ENCODE measurements around the gene COX7B2. TPM values are rescaled to one million over a fixed set of nuclear protein-coding genes. Genes with fewer than 3 reads are reported as not detected.

Gene COX7B2
- total RNA-seq, 1 experiment from 2014 or later, result not detected

GRCh38 chr4:46781434-46782092 lies 127.5 kb downstream of the COX7B2 start:
- ChIA-PET POLR2A (no interaction called here), RAD21 (ENCODE audit: low non-redundant PET in 1 of 2, low total read pairs in 2 of 2, uncharacterized antibody in 2 of 2, unreplicated experiment in 2 of 2) (no interaction called here), CTCF (no interaction called here)
- H3K27ac ChIP-seq (ENCODE audit: low read depth, low read length), result no peak overlapping the region
- intact Hi-C loops (cut with micrococcal nuclease), result no loop called here
- ATAC-seq, result no peak
- peaks cover 4 to 29% of the 10 kb centered on the region in 2 experiments; a peak in 2 of 4 replicates for H3K9me3 ChIP-seq (ENCODE audit: control insufficient read depth in 1 of 2, insufficient read depth in 1 of 2, low read depth in 1 of 2, low read length in 2 of 2)
- H3K79me2 ChIP-seq (ENCODE audit: insufficient read depth, low read length), result no peaks in the 10 kb centered on the region
- H4K20me1 ChIP-seq (ENCODE audit: insufficient read depth), result no peaks in the 10 kb centered on the region
- no peaks in the 10 kb centered on the region for H3K9me2 ChIP-seq (ENCODE audit: insufficient read depth)
- H3K4me2 ChIP-seq (ENCODE audit: low read length), result no peak overlapping the region
- H3K4me3 ChIP-seq (replicated peaks in 1 of 2; ENCODE audit: low read depth in 1 of 2, low read length in 2 of 2), result no peak overlapping the region
- TF ChIP-seq EZH2 (IDR thresholded peaks at IDR 0.05), result no peak
- no peak for TF ChIP-seq YY1 (IDR thresholded peaks at IDR 0.05; ENCODE audit: extremely low read depth, insufficient replicate concordance, low read depth, low read length)
- no peak for TF ChIP-seq EZH2phosphoT487 (IDR thresholded peaks at IDR 0.05; ENCODE audit: borderline replicate concordance)
- no peak for TF ChIP-seq ELF1 (IDR thresholded peaks at IDR 0.05; ENCODE audit: borderline replicate concordance, low read depth)
- no peak for TF ChIP-seq ZNF274 (IDR thresholded peaks at IDR 0.05; ENCODE audit: low read depth, low read length)
- TF ChIP-seq SIN3A (IDR thresholded peaks at IDR 0.05; ENCODE audit: low read depth), result no peak
- no peak for TF ChIP-seq CTCF (IDR thresholded peaks at IDR 0.05 in 2 of 3, conservative IDR thresholded peaks at IDR 0.05 in 1 of 3; ENCODE audit: borderline replicate concordance in 1 of 3, insufficient read depth in 1 of 3, low read depth in 2 of 3, low read length in 2 of 3)
- TF ChIP-seq, protein P1, sequence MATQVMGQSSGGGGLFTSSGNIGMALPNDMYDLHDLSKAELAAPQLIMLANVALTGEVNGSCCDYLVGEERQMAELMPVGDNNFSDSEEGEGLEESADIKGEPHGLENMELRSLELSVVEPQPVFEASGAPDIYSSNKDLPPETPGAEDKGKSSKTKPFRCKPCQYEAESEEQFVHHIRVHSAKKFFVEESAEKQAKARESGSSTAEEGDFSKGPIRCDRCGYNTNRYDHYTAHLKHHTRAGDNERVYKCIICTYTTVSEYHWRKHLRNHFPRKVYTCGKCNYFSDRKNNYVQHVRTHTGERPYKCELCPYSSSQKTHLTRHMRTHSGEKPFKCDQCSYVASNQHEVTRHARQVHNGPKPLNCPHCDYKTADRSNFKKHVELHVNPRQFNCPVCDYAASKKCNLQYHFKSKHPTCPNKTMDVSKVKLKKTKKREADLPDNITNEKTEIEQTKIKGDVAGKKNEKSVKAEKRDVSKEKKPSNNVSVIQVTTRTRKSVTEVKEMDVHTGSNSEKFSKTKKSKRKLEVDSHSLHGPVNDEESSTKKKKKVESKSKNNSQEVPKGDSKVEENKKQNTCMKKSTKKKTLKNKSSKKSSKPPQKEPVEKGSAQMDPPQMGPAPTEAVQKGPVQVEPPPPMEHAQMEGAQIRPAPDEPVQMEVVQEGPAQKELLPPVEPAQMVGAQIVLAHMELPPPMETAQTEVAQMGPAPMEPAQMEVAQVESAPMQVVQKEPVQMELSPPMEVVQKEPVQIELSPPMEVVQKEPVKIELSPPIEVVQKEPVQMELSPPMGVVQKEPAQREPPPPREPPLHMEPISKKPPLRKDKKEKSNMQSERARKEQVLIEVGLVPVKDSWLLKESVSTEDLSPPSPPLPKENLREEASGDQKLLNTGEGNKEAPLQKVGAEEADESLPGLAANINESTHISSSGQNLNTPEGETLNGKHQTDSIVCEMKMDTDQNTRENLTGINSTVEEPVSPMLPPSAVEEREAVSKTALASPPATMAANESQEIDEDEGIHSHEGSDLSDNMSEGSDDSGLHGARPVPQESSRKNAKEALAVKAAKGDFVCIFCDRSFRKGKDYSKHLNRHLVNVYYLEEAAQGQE (IDR thresholded peaks at IDR 0.05; ENCODE audit: low read depth), result no peak
- no peak overlapping the region for H3K9ac ChIP-seq (ENCODE audit: low read length)
- no peaks in the 10 kb centered on the region for H3K4me1 ChIP-seq (ENCODE audit: control insufficient read depth in 1 of 2, insufficient read depth in 2 of 2, low read length in 2 of 2)
- DNase-seq (ENCODE audit: low read depth, low spot score), result no peak
- BruUV-seq (replicated peaks), result no TSS peak
- H2AFZ ChIP-seq (ENCODE audit: low read depth, low read length, poor library complexity, severe bottlenecking), result no peak overlapping the region
- no peaks in the 10 kb centered on the region for H3K27me3 ChIP-seq (ENCODE audit: insufficient read depth, low read length)
- H3K36me3 ChIP-seq (ENCODE audit: control insufficient read depth in 1 of 2, insufficient read depth in 2 of 2, low read length in 2 of 2), result no peaks in the 10 kb centered on the region

Data from HCT116 (cell line).